ENCODE results near the gene ZSCAN10.
A peak's percentile ranks its signal among the peaks of the same experiment; 100 is the strongest.

The ZSCAN10 gene

GRCh38 chr16:3134338-3135125 is 35.4 kb upstream of the ZSCAN10 start, which contains the start of gene ZNF213:
TSS of gene ZNF213 (plus strand) at chr16:3135029. CDS start at chr16:3137281, 2,252 bp downstream.
- peak; percentile 92 for DNase-seq (ENCODE audit: low read depth)

GRCh38 chr16:3133844-3134243 is 34.8 kb upstream of the ZSCAN10 start:
- no peak for DNase-seq (ENCODE audit: low read depth)

DNA sequence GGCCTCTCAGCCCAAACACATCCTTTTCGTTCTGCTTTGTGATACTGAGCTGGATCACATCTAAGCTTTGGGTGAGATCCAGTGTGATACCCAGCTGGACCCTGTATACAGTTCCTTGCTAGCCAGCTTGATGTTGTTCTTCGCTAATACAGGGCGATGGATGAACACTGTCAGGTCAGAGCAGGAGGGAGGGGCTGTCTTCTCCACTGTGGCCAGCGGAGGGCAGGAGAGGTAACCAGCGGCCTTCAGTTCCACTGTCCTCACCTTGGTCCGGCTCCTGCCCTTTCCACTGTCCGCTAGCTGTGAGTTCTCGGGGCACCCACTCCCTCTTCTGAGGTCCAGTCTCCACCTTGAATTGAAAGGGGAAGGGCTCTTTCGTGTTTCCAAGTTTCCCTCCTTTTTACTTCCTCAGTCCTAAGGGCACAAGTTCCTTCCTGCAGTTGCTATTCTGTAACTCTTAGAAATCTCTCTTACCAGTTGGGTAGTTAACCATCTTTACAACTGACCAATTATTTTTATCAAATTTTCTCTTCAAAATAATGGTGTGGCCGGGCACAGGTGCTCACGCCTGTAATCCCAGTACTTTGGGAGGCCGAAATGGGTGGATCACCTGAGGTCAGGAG is 32.8 kb upstream of the ZSCAN10 start:
- no peak for DNase-seq (ENCODE audit: low read depth)

DNA sequence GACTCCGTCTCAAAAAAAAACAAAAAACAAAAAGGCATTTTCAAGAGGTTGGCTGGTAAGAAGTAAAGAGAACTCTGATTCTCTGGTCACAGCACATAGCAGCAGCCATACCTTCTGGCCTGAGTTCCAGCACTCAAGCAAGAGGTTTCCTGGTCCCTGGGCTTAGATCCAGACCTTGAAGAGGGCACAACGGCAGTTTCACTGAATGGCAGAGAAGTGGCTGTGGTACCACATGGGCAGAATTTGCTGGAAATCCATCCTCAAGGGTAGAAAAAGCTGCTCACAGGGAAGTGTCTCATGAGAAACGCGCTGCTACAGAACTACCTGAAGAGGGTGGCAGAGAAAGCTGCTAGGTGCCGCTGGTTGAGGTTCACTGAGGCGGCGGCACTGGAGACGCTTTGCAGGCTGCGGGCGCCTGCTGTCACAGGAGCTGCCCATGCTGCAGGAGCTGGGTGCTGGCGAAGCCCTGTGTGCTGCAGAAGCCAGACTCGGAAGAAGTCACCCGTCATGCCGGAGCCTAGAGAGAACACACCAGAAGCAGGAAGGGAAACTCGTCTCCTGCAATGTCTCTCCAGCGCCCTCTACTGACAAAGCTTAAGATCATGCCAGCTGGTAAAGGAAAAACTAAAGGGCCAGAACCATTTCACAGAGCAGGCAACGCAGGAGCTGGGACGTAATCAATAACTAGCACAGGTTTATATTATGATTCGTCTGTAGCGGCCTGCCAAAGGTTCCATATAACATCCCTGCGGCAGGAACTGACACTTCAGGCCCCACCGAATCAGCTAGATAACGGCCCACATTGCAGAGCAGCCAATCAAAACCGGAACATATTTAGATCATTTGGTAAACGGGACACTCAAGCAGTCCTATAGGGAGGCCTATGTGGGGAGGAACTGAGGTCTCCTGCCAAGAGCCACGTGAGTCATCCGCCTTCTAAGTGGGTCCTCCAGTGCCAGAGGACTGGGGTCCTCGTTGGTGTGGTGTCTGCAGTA is 30.3 kb upstream of the ZSCAN10 start:
- DNase-seq (ENCODE audit: low read depth) = peak; percentile 72

- DNase-seq (ENCODE audit: low read depth) = no peak
These were observed 28.7 kb upstream of the ZSCAN10 start for GRCh38 chr16:3127745-3128144.

GRCh38 chr16:3123986-3124886 is 25.1 kb upstream of the ZSCAN10 start:
- DNase-seq (ENCODE audit: low read depth) = peak; percentile 96

- no peak for DNase-seq (ENCODE audit: low read depth)
These were observed 24.0 kb upstream of the ZSCAN10 start for GRCh38 chr16:3122926-3123570.

GRCh38 chr16:3121851-3122467 is 22.9 kb upstream of the ZSCAN10 start:
- DNase-seq (ENCODE audit: low read depth) = no peak

DNA sequence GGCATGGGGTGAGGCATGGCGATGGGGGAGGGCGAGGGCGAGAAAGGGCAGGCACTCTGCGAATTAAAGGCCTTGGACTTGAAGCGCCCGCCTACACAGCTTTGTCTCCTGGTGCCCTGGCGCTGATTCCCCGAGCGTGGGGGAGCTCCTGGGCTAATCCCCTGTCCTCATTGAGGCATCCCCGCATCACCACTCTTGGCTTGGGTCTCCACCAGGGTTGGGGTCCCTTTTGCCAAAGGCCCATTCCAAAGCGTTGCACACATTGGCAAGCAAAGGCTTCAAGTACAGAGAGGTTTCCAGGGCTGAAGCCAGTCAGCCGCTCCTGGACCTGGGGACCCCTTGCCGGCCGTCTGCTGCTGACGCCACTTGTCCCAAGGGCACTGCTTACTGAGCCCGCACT is 21.3 kb upstream of the ZSCAN10 start:
- DNase-seq (ENCODE audit: low read depth) = no peak

DNA sequence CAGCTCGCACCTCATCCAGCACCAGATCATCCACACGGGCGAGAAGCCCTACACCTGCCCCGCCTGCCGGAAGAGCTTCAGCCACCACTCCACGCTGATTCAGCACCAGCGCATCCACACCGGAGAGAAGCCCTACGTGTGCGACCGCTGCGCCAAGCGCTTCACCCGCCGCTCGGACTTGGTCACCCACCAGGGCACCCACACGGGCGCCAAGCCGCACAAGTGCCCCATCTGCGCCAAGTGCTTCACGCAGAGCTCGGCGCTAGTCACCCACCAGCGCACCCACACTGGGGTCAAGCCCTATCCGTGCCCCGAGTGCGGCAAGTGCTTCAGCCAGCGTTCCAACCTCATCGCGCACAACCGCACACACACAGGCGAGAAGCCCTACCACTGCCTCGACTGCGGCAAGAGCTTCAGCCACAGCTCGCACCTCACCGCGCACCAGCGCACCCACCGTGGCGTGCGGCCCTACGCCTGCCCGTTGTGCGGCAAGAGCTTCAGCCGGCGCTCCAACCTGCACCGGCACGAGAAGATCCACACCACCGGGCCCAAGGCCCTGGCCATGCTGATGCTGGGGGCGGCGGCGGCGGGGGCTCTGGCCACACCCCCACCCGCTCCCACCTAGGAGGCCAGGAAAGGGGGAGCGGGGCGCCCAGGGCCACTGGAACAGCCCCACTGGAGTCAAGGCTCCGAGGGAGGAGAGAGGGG is 20.8 kb upstream of the ZSCAN10 start:
- no peak for DNase-seq (ENCODE audit: low read depth)

DNA sequence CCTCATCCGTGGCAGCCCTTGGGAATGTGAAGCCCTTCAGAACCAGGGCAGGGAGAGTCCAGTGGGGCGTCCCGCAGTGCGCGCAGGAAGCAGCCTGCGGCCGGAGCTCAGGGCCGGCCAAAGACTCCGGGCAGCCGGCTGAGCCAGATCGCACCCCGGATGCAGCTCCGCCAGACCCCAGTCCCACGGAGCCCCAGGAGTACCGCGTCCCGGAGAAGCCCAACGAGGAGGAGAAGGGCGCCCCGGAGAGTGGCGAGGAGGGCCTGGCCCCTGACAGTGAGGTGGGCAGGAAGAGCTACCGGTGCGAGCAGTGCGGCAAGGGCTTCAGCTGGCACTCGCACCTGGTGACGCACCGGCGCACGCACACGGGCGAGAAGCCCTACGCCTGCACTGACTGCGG is 20.2 kb upstream of the ZSCAN10 start:
- no peak for DNase-seq (ENCODE audit: low read depth)

- DNase-seq (ENCODE audit: low read depth) = no peak
These were observed 19.8 kb upstream of the ZSCAN10 start for GRCh38 chr16:3118846-3119245.

GRCh38 chr16:3118204-3118790 is 19.2 kb upstream of the ZSCAN10 start:
- DNase-seq (ENCODE audit: low read depth) = no peak

DNA sequence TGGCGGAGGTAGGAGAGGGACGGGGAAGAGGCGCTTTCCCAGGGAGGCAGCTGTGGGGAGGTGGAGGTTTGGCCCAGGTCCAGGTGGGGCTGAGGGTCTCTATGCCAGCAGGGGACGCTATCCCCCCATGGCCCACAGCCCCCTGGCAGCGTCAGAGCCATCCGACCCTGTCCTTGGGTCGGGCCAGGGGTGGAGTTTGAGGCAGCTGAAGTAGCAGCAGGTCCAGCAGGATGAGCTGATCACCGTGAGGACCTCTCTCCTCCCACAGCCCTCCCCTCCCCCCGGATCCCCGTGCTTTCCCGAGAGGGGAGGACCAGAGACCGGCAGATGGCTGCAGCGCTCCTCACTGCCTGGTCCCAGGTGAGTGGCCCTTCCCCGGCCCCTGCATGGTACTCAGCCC is 16.5 kb upstream of the ZSCAN10 start:
- DNase-seq (ENCODE audit: low read depth) = no peak

DNA sequence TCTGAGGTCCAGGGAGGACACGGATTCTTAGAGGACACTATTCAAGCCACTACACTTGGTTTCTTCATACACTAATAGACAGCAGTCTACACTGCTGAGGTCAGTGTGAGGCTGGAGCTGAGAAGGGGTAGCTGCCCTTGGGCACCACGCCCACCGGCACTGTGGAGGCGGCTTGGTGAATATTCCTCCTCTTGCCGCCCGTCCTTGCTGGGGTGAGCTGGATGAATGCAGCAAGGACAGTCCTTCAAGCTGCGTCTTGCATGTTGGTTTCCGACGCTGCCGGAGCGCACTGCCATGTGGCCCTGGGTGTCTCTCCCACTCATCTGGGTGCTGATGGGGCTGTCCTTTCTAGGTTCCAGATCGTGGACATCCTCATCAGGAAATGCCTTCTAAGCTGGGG is 15.9 kb upstream of the ZSCAN10 start:
- DNase-seq (ENCODE audit: low read depth) = no peak

- DNase-seq (ENCODE audit: low read depth) = no peak
These were observed 14.8 kb upstream of the ZSCAN10 start for GRCh38 chr16:3113765-3114479.

GRCh38 chr16:3112881-3113574 is 13.9 kb upstream of the ZSCAN10 start:
- no peak for DNase-seq (ENCODE audit: low read depth)
